Measurements from ENCODE around the gene YAP1.

The YAP1 gene

GRCh38 chr11:102070766-102071165, 39.5 kb upstream of the YAP1 start:
- no peaks in the 10 kb centered on the region for H3K79me2 ChIP-seq (ENCODE audit: insufficient read depth, low read depth)
- no peaks in the 10 kb centered on the region for H3K4me1 ChIP-seq (ENCODE audit: low read depth, poor library complexity, severe bottlenecking)
- H3K4me2 ChIP-seq, result no peak overlapping the region
- no peaks in the 10 kb centered on the region for H3K36me3 ChIP-seq (ENCODE audit: insufficient read depth)
- H2AFZ ChIP-seq (ENCODE audit: low read depth), result no peak overlapping the region
- H3K9ac ChIP-seq, result no peak overlapping the region
- no peak for TF ChIP-seq CTCF (conservative IDR thresholded peaks at IDR 0.05; ENCODE audit: low read depth, low read length)
- no peak overlapping the region for H3K27ac ChIP-seq
- no peaks in the 10 kb centered on the region for H3K27me3 ChIP-seq (ENCODE audit: insufficient read depth, low read depth)
- no peak overlapping the region for H3K4me3 ChIP-seq (IDR thresholded peaks at IDR 0.05; ENCODE audit: insufficient read depth, low read depth, low read length)
- no peaks in the 10 kb centered on the region for H4K20me1 ChIP-seq (ENCODE audit: insufficient read depth)

- Histone ChIP-seq H3K9ac (no peak overlapping the region), H2AFZ (ENCODE audit: low read depth) (no peak overlapping the region), H3K79me2 (ENCODE audit: insufficient read depth, low read depth) (no peaks in the 10 kb centered on the region), H4K20me1 (ENCODE audit: insufficient read depth) (no peaks in the 10 kb centered on the region), H3K36me3 (ENCODE audit: insufficient read depth) (no peaks in the 10 kb centered on the region), H3K27me3 (ENCODE audit: insufficient read depth, low read depth) (no peaks in the 10 kb centered on the region), H3K4me1 (ENCODE audit: low read depth, poor library complexity, severe bottlenecking) (no peaks in the 10 kb centered on the region), H3K27ac (no peak overlapping the region), H3K4me2 (no peak overlapping the region), H3K4me3 (IDR thresholded peaks at IDR 0.05; ENCODE audit: insufficient read depth, low read depth, low read length) (no peak overlapping the region)
- no peak for TF ChIP-seq CTCF (conservative IDR thresholded peaks at IDR 0.05; ENCODE audit: low read depth, low read length)
Observed at GRCh38 chr11:102071497-102072472, 38.5 kb upstream of the YAP1 start.

GRCh38 chr11:102073253-102073652, 37.0 kb upstream of the YAP1 start:
- Histone ChIP-seq H3K79me2 (ENCODE audit: insufficient read depth, low read depth) (no peaks in the 10 kb centered on the region), H3K27me3 (ENCODE audit: insufficient read depth, low read depth) (no peaks in the 10 kb centered on the region), H3K4me3 (IDR thresholded peaks at IDR 0.05; ENCODE audit: insufficient read depth, low read depth, low read length) (no peak overlapping the region), H3K36me3 (ENCODE audit: insufficient read depth) (no peaks in the 10 kb centered on the region), H3K9ac (no peak overlapping the region), H3K27ac (no peak overlapping the region), H2AFZ (ENCODE audit: low read depth) (no peak overlapping the region), H4K20me1 (ENCODE audit: insufficient read depth) (no peaks in the 10 kb centered on the region), H3K4me1 (ENCODE audit: low read depth, poor library complexity, severe bottlenecking) (no peaks in the 10 kb centered on the region), H3K4me2 (no peak overlapping the region)
- TF ChIP-seq CTCF (conservative IDR thresholded peaks at IDR 0.05; ENCODE audit: low read depth, low read length), result no peak

GRCh38 chr11:102079625-102080024, 30.6 kb upstream of the YAP1 start:
- no peak overlapping the region for H3K9ac ChIP-seq
- no peaks in the 10 kb centered on the region for H4K20me1 ChIP-seq (ENCODE audit: insufficient read depth)
- H3K4me1 ChIP-seq (ENCODE audit: low read depth, poor library complexity, severe bottlenecking), result no peaks in the 10 kb centered on the region
- no peak overlapping the region for H2AFZ ChIP-seq (ENCODE audit: low read depth)
- H3K27ac ChIP-seq, result no peak overlapping the region
- no peak for TF ChIP-seq CTCF (conservative IDR thresholded peaks at IDR 0.05; ENCODE audit: low read depth, low read length)
- H3K36me3 ChIP-seq (ENCODE audit: insufficient read depth), result no peaks in the 10 kb centered on the region
- H3K79me2 ChIP-seq (ENCODE audit: insufficient read depth, low read depth), result no peaks in the 10 kb centered on the region
- no peak overlapping the region for H3K4me3 ChIP-seq (IDR thresholded peaks at IDR 0.05; ENCODE audit: insufficient read depth, low read depth, low read length)
- no peaks in the 10 kb centered on the region for H3K27me3 ChIP-seq (ENCODE audit: insufficient read depth, low read depth)
- no peak overlapping the region for H3K4me2 ChIP-seq

Data from KMS-11 (cell line).